SJSA1 (cell line): Measurements from ENCODE around the gene ADAMTS2. TPM values are rescaled to one million over a fixed set of nuclear protein-coding genes. Genes with fewer than 3 reads are reported as not detected.

Experiments
- DNase-seq, 2 experiments: peaks; one replicate each; pipeline ENCODE4 v3.0.0-alpha.2; 2015 to 2020; ENCODE audit warnings: low spot score in 2 of 2, low read depth in 1 of 2
- H3K27ac ChIP-seq: fragments of 250-450 bp; sonication (Bioruptor Pico); 2 replicates; pipeline ENCODE4 v1.5.1; 2020; ENCODE audit warnings: mild to moderate bottlenecking, moderate library complexity
- H3K27me3 ChIP-seq: fragments of 250-450 bp; sonication (Bioruptor Pico); replicated peaks from 2 replicates; pipeline ENCODE4 v1.5.1; 2020; ENCODE audit warnings: mild to moderate bottlenecking, moderate library complexity
- H3K36me3 ChIP-seq: fragments of 250-450 bp; sonication (Bioruptor Pico); 2 replicates; pipeline ENCODE4 v1.5.1; 2020; ENCODE audit warnings: mild to moderate bottlenecking
- H3K4me1 ChIP-seq: fragments of 250-450 bp; sonication (Bioruptor Pico); replicated peaks from 2 replicates; pipeline ENCODE4 v1.6.1; 2021; ENCODE audit warnings: mild to moderate bottlenecking
- H3K4me3 ChIP-seq: fragments of 250-450 bp; sonication (Bioruptor Pico); 2 replicates; pipeline ENCODE4 v1.5.1; 2020; ENCODE audit warnings: mild to moderate bottlenecking
- H3K9me3 ChIP-seq: fragments of 250-450 bp; sonication (Bioruptor Pico); replicated peaks from 2 replicates; pipeline ENCODE4 v1.5.1; 2020; ENCODE audit warnings: mild to moderate bottlenecking
- total RNA-seq: library from RNA; depleted of rRNA; stranded (reverse); fragments of >200 nt; shearing (Covaris generic); gene quantifications from 2 replicates; pipeline ENCODE4 v1.2.3, GENCODE V29; 2014

The ADAMTS2 gene
- total RNA-seq, 1 experiment from 2014 or later: 4.9 TPM

DNA sequence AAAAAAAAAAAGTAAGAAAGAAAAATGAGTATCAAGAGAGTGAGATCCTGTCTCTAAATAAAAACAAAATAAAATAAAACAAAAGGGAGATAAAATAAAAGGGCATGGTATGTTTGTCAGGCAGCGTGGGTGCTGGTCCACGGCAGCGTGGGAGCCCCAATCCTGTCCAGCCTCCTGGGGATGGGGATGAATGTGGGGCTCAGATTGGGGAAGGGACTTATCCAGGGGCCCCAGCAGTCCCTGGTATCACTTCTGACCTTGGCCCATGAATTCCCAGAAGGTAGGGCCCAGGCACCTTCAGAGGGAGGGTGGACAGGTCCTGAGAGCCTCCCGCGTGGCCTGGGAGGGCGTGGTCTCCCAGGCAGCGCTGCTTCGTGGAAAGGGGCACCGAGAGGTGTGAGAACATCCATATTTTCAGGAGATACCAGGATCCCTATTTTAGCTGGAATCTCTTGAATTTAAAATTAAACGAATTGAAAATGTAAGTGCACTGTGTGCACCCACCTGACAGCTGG is 213.9 kb downstream of the ADAMTS2 start:
- Histone ChIP-seq H3K4me3 (no peak overlapping the region), H3K27me3 (no peaks in the 10 kb centered on the region), H3K9me3 (peaks cover 63% of the 10 kb centered on the region), H3K36me3 (0 out of 2 replicates have a peak, but pooled peaks cover 3% of the 10 kb centered on the region), H3K4me1 (no peaks in the 10 kb centered on the region), H3K27ac (no peak overlapping the region)
- DNase-seq: no peak

DNA sequence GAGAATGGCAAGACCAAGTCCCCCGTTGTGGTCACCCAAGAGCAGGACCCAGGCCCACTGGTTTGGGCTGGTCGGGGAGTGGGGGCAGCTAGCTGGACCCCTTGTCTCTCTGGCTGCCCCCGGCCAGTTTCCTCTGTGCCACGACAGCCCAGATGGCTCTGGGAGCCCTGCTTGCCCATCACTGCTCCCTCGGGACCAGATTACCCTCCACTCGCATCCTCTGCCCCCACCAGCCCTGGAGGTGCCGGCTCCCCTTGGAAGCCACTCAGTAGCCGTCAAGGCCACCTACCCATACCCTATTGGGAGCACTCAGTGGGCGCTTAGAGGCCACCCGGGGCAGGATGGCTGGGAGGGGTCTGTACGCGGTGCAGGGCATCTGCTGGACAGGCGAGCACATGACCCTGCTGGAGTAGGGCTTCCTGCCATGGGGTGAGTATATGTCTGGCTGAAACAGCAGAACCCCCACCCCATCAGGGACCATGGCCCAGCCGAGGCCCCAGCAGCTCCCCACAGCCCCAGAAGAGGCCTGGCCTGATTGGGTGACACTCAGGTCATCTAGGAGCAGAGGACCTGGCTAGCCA is 215.1 kb downstream of the ADAMTS2 start:
- Histone ChIP-seq H3K9me3 (peaks cover 64% of the 10 kb centered on the region), H3K27me3 (no peaks in the 10 kb centered on the region)

DNA sequence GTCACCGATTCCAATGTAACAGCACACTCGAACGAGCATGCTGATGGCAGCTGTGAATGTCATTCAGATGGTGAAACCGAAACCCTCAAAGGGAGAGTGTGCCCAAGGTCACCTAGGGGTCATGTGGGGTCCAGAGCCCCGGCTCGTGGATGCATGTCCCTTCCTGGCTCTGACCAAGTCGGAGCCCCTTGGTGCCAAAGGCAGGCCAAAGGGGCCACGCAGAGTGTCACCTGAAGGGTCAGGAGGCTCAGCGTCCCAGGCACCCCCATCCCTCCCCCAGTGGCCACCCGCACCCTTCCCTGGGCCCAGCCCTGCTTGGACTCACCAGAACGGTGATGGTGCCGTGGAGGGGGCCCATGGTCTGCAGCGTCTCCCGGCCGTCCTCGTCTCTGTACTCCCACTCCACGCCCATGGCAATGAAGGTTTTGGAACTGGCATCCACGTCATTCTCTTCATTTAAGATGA is 215.6 kb downstream of the ADAMTS2 start:
- H3K36me3 ChIP-seq: 0 out of 2 replicates have a peak, but pooled peaks cover 3% of the 10 kb centered on the region
- H3K4me3 ChIP-seq: no peak overlapping the region
- no peaks in the 10 kb centered on the region for H3K27me3 ChIP-seq
- no peaks in the 10 kb centered on the region for H3K4me1 ChIP-seq
- no peak for DNase-seq
- H3K9me3 ChIP-seq: peaks cover 68% of the 10 kb centered on the region
- H3K27ac ChIP-seq: no peak overlapping the region

More for the DNA sequence above, 215.1 kb downstream of the ADAMTS2 start:
- Histone ChIP-seq H3K27ac (no peak overlapping the region), H3K4me1 (no peaks in the 10 kb centered on the region), H3K36me3 (0 out of 2 replicates have a peak, but pooled peaks cover 3% of the 10 kb centered on the region), H3K4me3 (no peak overlapping the region)
- no peak for DNase-seq

DNA sequence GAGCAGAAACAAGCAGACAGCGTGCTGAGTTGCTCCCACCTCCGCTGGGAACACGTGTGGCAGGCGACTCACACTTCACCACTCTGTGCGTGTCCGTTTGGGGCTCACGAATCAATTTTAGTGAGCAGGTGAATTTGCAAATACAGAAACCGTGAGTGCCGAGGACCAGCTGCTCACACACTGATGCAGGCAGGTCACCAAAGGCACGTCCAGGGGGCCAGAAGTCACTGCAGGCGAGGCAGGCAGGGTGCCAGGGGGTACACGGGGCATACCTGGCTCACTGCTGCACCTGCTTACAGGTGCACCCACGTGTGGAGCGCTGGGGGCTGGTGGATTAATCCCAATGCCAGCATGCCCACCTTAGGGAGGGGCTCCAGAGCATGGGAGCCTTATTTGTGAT is 216.3 kb downstream of the ADAMTS2 start:
- Histone ChIP-seq H3K36me3 (0 out of 2 replicates have a peak, but pooled peaks cover 3% of the 10 kb centered on the region), H3K27me3 (no peaks in the 10 kb centered on the region), H3K27ac (no peak overlapping the region), H3K4me3 (no peak overlapping the region), H3K4me1 (no peaks in the 10 kb centered on the region), H3K9me3 (peaks cover 67% of the 10 kb centered on the region)
- no peak for DNase-seq

DNA sequence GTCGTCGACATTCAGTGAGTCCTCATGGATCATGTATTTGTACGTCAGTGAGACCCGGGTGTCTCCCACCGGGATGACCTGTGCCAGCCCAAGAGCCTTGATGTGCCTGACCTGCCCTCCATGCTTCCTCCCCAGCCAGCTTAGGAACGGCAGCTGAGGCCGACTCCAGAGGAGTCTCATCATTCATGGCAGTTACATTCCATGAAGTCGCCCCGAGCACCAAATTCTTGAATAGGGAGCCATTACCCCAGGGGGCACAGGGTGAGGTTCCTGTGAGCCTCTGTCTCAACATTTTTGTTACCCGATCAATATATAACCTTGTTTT is 217.3 kb downstream of the ADAMTS2 start:
- no peak overlapping the region for H3K4me3 ChIP-seq
- peak in 1 of 2 experiments; percentile 35 for DNase-seq
- H3K4me1 ChIP-seq: no peaks in the 10 kb centered on the region
- H3K36me3 ChIP-seq: 0 out of 2 replicates have a peak, but pooled peaks cover 3% of the 10 kb centered on the region
- no peak overlapping the region for H3K27ac ChIP-seq
- H3K27me3 ChIP-seq: no peaks in the 10 kb centered on the region
- peaks cover 73% of the 10 kb centered on the region for H3K9me3 ChIP-seq

DNA sequence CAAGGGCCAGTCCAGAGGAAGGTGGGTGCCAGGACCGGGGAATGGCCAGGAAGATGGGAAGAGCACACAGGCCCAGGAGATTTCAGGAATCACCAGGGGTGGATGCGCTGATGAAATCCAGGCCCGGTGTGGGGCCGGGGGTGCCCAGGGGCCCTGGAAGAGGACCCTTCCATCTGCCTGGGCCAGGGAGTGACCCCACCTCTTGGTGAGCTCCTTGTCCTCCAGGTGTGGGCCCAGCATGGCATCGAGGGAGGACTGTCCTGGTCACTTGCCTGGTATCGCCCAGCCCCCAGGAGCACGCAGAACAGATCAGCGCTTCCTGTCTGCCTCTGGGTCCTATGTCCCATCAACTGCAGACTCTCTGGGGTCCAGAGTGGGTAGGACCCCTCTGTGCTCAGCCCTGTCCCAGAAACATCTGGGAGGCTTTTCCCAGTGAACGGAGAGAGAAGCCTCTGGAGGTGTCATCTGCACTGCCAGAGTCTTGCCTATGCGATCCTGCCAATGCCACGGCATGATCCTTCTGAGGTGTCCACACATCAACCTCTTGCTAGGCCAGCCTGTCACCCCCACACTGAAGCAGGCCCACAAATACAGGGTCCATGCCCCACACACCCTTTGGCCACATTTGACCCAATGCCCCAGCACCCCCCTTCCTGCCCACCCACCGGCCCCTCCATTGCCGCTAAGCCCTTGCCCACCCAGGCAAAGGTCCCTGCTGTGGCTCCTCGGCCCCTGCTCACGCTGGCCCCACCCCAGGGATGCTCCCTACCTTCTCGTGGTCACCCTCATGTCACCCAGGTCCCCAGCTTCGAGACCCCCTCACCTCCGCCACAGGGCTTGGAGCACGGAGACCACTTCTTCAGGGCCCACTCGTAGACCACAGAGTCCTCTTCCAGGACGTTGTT is 217.9 kb downstream of the ADAMTS2 start:
- Histone ChIP-seq H3K27ac (no peak overlapping the region), H3K36me3 (0 out of 2 replicates have a peak, but pooled peaks cover 3% of the 10 kb centered on the region), H3K27me3 (no peaks in the 10 kb centered on the region), H3K4me1 (no peaks in the 10 kb centered on the region), H3K4me3 (no peak overlapping the region), H3K9me3 (peaks cover 75% of the 10 kb centered on the region)
- peak in 1 of 2 experiments; percentile 42 for DNase-seq

DNA sequence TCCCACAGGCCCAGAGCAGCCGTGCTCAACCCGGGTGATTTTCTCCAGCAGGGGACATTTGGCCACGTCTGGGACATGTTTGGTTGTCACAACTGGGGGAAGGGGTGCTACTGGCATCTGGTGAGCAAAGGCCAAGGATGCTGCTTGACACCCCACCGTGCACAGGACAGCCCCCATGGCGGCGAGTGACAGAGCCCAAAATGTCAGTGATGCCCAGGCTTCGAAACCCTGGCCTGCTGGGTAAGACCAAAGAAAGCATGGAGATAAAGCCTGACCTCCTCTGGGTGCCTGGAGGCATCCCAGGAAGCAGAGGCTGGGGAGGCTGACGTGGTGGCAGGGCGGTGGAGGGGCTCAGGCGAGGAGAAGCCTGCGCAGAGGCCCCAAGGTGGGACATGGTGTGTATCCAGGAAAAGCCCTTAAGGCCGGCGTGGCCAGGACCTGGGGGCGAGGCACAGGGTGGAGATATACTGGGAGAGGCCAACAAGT is 218.7 kb downstream of the ADAMTS2 start:
- Histone ChIP-seq H3K9me3 (peaks cover 79% of the 10 kb centered on the region), H3K36me3 (0 out of 2 replicates have a peak, but pooled peaks cover 3% of the 10 kb centered on the region), H3K27ac (no peak overlapping the region), H3K27me3 (no peaks in the 10 kb centered on the region), H3K4me3 (no peak overlapping the region), H3K4me1 (no peaks in the 10 kb centered on the region)
- peak in 1 of 2 experiments; percentile 40 for DNase-seq

DNA sequence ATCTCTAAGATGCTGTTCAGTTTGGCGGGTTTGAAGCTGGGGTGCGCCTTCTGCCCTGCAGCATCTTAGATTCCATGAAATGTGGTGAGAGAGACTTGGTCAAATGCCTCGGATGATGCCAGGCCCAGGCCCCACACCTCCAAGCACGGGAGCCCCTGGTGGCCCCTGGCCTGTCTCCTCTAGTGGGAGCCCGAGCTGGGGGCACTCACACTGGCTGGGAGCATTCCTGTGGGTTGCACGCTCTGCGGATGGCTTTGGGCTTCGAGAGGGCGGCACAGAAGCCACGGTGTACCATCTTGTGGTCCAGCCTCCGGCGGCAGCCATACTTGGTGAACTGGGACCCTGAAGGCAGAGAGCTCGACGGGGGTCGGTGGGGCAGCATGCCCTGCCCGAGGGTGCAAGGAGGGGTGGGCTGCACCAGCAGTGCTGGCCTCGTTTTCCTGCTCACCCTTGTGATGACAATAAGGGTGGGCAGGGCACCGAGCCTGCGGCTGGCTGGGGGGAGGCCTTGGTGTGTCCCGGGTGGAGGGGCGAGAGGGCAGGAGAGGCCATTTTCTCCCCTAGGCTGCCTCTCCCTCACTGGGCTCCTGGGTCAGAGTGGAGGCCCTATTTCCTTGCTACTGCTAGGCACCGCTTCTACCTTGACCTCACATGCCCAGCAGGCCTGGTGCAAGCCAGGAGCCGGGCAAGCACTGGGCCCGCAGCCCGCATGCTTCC is 219.3 kb downstream of the ADAMTS2 start:
- Histone ChIP-seq H3K27ac (no peak overlapping the region), H3K36me3 (0 out of 2 replicates have a peak, but pooled peaks cover 3% of the 10 kb centered on the region), H3K4me3 (no peak overlapping the region), H3K4me1 (no peaks in the 10 kb centered on the region), H3K27me3 (no peaks in the 10 kb centered on the region), H3K9me3 (peaks cover 81% of the 10 kb centered on the region)
- peak in 1 of 2 experiments; percentile 41 for DNase-seq

DNA sequence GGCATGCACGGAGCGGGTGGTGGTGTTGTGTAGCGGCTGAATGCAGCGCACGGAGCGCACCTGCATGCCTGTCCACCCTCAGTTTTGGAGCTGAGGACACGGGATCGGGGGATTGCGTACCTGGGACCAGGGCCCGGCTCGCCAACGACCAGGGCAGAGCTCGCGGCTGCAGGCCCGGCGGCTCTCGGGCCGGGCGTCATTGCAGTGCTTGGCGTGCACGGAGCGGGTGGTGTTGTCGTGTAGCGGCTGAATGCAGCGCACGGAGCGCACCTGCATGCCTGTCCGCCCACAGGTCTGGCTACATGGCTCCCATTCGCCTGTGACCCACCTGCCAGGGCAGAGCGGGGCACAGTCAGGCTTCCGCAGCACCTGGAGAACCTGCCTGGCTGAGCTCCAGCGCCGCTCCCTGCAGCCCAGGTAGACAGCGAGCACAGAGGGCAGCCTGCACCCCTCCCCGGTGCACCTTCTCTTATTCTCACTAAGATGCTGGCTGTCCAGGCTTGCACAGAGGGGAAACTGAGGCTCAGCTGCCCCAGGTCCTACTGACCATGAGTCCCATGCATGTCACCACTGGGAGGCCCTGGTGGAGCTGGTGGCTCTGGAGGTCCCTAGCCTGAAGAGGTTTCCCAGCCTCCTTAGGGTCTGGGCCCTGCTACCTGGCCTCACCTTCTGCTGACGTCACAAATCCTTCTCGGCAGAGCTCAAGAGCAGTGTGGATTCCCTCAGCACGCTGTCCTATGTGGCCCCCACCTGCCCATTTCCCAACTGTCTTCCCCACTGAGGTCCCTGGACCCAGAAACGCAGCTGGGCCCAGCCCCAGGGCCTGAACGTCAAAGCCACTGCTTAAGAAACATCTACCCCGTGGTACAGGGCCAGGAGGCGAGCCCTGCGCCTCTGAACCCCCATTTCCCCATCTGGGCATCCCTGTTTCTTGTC is 220.1 kb downstream of the ADAMTS2 start:
- no peak overlapping the region for H3K4me3 ChIP-seq
- DNase-seq: peak in 1 of 2 experiments; percentile 42
- H3K27me3 ChIP-seq: no peaks in the 10 kb centered on the region
- H3K27ac ChIP-seq: no peak overlapping the region
- no peaks in the 10 kb centered on the region for H3K4me1 ChIP-seq
- H3K9me3 ChIP-seq: peaks cover 87% of the 10 kb centered on the region
- H3K36me3 ChIP-seq: no peaks in the 10 kb centered on the region

DNA sequence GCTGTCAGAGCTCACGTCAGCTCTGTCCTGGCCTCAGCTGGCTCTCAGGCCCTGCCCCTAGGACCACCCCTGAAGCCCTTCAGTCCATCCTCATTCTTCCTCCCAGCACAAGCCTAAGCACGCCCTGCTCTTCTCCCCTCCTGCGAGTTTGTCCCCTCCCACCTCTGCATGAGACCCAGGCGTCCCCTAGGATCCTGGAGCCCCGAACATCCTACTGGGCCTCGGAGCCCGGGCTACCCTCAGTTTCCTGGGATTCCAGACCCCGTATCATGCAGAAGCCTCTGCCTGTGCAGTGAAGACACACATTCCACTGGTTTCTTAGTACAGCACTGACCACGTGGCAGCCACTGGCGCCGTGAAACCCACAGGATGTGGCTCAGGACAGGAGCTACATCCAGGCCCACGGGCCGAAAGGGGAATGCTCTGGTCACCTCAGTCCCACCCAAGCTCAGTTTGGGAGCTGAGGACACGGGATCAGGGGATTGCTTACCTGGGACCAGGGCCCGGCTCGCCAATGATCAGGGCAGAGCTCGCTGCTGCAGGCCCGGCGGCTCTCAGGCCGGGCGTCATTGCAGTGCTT is 220.9 kb downstream of the ADAMTS2 start:
- peak in 1 of 2 experiments; percentile 39 for DNase-seq
- H3K36me3 ChIP-seq: no peaks in the 10 kb centered on the region
- no peak overlapping the region for H3K27ac ChIP-seq
- peaks cover 85% of the 10 kb centered on the region for H3K9me3 ChIP-seq
- H3K4me3 ChIP-seq: no peak overlapping the region
- no peaks in the 10 kb centered on the region for H3K4me1 ChIP-seq
- H3K27me3 ChIP-seq: no peaks in the 10 kb centered on the region

DNA sequence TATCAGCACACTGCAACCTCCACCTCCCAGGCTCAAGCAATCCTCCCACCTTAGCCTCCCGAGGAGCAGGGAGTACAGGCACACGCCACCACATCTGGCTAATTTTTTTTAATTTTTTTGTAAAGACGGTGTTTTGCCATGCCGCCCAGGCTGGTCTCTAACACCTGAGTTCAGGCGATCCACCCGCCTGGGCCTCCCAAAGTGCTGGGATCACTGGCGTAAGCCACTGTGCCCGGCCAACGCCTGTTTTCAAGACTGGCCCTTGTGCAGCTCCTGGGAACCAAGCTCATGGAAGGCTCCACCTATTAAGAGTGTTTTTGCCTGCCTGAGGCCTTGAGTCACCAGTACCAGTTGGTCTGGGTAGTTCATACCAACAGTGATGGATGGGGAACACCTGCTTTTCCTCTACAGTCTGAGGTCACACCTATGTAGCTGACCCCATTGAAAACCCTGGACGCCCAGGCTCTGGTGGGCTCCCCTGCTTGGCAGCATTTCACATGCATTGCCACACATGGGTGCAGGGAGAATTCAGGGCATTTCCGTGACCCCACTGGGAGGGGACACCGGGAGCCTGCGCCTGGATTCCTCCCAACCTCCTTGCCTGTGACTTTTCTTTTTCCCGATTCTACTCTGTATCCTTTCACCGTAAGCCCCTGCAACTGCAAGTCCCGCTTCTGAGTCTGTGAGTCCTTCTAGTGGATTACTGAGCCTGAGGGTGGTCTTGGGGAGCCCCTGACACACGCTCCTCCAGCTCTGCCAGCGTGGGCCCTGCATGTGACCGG is 221.6 kb downstream of the ADAMTS2 start:
- Histone ChIP-seq H3K4me1 (no peaks in the 10 kb centered on the region), H3K36me3 (no peaks in the 10 kb centered on the region), H3K27ac (no peak overlapping the region), H3K27me3 (no peaks in the 10 kb centered on the region), H3K9me3 (peaks cover 86% of the 10 kb centered on the region), H3K4me3 (no peak overlapping the region)
- peak in 1 of 2 experiments; percentile 38 for DNase-seq

DNA sequence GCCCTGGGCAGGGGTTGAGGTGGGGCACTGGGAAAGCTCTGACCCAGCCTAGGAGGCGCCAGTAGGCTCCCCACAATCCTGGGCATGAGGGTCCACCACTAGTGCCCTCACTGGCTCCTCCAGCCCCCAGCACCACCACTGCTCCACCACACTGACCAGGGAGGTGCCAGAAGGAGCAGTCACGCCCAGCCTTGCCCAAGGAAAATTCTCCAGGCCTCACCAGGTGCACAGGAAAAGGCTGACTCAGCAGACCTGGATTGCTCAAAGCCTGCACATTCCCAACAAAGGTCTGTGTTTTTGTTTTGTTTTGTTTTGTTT is 222.2 kb downstream of the ADAMTS2 start:
- no peak for DNase-seq
- peaks cover 87% of the 10 kb centered on the region for H3K9me3 ChIP-seq
- H3K4me3 ChIP-seq: no peak overlapping the region
- no peaks in the 10 kb centered on the region for H3K4me1 ChIP-seq
- H3K36me3 ChIP-seq: no peaks in the 10 kb centered on the region
- no peak overlapping the region for H3K27ac ChIP-seq
- H3K27me3 ChIP-seq: no peaks in the 10 kb centered on the region
